AG10803 (cell line): ENCODE measurements around the gene PCSK1N.
"Not testable (repeated sequence)": the region's sequence is repeated elsewhere in the genome, so short reads cannot be mapped to it uniquely, and the experiment has no call there.

ENCODE experiments used
- DNase-seq: peaks from one replicate; pipeline ENCODE4 v3.0.0; 2010; ENCODE audit warnings: low read depth
- H3K4me3 ChIP-seq: 2 replicates; pipeline ENCODE4 v1.5.1; 2011; ENCODE audit warnings: mild to moderate bottlenecking, low read length, control low read depth
- TF ChIP-seq, protein P1 (sequence below): conservative IDR thresholded peaks from 2 replicates; pipeline ENCODE4 v1.5.1; 2011; ENCODE audit warnings: mild to moderate bottlenecking, low read length, control low read depth, inconsistent platforms

The PCSK1N gene, protein sequence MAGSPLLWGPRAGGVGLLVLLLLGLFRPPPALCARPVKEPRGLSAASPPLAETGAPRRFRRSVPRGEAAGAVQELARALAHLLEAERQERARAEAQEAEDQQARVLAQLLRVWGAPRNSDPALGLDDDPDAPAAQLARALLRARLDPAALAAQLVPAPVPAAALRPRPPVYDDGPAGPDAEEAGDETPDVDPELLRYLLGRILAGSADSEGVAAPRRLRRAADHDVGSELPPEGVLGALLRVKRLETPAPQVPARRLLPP

DNA sequence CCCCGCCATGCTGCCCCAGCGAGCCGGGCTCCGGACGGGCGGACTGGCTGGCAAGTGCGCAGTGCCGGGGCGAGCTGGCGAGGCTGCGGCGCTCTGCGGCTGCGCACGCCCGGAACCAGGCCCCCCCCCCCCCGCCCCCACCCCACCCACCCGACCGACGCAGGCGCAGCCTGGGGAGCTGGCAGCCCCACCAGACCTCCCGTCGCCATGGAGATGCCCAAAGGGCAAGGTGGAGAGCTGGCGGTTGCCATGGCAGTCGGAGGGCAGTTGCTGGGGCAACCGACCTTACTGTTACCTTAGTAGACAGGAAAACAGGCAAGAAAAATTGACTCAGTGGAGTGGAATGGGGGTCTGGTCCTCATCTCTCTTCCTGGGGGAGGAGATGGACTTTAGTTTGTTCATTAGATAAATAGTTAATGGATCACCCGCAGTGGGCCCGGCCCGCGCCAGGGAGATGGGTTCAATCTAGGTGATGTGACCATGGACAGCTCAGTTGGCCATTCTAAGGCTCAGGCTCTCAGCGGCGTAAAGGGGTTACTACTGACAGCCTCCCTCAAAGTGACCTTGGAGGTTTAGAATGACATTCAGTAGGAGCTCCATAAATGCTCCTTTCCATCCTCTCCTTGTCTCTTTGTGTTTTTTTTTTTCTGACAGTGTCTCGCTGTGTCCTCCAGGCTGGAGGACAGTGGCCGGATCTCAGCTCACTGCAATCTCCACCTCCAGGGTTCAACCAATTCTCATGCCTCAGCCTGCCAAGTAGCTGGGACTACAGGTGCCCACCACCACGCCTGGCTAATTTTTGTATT lies at the start of gene PCSK1N:
TSS of gene PCSK1N (minus strand) at position 87 of the 806 bp plus-strand sequence. CDS start at position 9, 78 bp downstream.
- no peak within 1 kb of the TSS for H3K4me3 ChIP-seq
- no peak for DNase-seq
- TF ChIP-seq, protein P1, sequence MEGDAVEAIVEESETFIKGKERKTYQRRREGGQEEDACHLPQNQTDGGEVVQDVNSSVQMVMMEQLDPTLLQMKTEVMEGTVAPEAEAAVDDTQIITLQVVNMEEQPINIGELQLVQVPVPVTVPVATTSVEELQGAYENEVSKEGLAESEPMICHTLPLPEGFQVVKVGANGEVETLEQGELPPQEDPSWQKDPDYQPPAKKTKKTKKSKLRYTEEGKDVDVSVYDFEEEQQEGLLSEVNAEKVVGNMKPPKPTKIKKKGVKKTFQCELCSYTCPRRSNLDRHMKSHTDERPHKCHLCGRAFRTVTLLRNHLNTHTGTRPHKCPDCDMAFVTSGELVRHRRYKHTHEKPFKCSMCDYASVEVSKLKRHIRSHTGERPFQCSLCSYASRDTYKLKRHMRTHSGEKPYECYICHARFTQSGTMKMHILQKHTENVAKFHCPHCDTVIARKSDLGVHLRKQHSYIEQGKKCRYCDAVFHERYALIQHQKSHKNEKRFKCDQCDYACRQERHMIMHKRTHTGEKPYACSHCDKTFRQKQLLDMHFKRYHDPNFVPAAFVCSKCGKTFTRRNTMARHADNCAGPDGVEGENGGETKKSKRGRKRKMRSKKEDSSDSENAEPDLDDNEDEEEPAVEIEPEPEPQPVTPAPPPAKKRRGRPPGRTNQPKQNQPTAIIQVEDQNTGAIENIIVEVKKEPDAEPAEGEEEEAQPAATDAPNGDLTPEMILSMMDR = no peak

- no peak overlapping the region for H3K4me3 ChIP-seq
- DNase-seq = no peak
- TF ChIP-seq, protein P1 = no peak
Observed at GRCh38 chrX:48883729-48884128, 48.3 kb upstream of the PCSK1N start.

DNA sequence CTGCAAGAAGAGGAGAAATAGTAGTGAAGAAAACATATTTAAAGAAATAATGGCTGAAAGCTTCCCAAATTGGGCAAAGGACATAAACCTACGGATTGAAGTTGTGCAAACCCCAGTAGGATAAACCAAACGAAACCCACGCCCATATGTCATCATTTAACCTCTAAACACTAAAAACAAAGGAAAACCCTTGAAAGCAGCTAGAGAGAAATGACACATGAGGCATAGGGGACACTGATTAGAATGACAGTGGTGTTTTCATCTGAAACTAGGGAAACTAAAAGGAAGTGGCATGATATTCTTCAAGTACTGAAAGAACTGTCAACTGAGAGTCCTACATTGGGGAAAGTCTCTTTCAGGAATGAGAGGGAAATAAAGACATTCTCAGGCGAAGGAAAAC lies 41.5 kb upstream of the PCSK1N start:
- H3K4me3 ChIP-seq, DNase-seq: not testable (repeated sequence)

GRCh38 chrX:48872017-48872416 lies 36.6 kb upstream of the PCSK1N start:
- not testable (repeated sequence) for H3K4me3 ChIP-seq, DNase-seq

DNA sequence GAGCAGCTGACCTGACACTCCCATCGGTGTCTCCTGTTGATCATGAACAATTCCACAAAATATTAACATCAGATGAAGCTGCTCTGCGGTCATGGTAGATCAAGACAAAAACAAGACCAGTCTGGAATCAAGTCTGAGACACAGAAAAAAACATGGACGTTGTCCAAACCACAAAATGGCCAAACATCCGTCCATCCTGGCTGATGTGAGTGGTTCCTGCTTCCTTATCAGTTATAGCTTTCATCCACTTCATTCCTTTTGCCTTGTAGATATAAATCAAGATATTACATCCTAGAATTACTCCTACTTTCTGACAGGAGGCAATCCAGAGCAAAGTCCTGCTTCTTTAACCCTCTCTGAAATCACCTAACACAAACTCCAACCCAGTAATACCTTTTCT lies 28.8 kb upstream of the PCSK1N start:
- H3K4me3 ChIP-seq = no peak overlapping the region
- TF ChIP-seq, protein P1 = no peak
- peak; percentile 32 for DNase-seq

GRCh38 chrX:48854898-48855297 lies 19.5 kb upstream of the PCSK1N start:
- DNase-seq = peak; percentile 1
- no peak overlapping the region for H3K4me3 ChIP-seq
- TF ChIP-seq, protein P1 = peak; percentile 35

DNA sequence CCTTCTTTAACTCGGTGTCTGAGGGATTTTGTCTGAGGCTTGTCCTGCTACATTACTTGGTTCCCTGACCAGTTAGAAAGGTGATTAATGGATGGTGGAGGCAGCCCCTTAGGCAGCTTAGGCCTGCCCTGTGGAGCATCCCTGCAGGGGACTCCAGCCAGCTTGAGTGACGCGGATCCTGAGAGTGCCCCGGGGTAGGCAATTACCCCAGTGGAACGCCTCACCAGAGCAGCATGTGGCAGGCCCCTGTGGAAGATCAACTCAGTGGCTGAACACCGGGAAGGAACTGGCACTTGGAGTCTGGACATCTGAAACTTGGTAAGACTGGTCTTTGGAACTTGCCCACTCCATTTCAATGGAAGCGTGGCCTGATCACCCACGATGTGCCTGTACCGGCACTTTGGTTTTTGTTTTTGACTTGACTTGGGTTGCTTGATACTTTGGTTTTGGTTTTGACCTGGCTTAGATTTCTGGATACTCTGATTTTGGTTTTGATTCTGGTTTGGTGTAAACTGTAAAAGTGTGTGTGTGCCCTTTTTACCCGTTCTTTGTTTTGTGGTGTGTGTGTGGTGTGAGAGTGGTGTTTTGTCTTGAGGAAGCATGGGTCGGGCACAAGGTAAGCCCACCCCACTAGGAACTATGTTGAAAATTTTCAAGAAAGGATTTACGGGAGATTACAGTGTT lies 18.9 kb upstream of the PCSK1N start:
- H3K4me3 ChIP-seq = not testable (repeated sequence)

GRCh38 chrX:48853494-48853893 lies 18.1 kb upstream of the PCSK1N start:
- H3K4me3 ChIP-seq, DNase-seq: not testable (repeated sequence)

More for the DNA sequence above, 18.9 kb upstream of the PCSK1N start:
- not testable (repeated sequence) for DNase-seq

DNA sequence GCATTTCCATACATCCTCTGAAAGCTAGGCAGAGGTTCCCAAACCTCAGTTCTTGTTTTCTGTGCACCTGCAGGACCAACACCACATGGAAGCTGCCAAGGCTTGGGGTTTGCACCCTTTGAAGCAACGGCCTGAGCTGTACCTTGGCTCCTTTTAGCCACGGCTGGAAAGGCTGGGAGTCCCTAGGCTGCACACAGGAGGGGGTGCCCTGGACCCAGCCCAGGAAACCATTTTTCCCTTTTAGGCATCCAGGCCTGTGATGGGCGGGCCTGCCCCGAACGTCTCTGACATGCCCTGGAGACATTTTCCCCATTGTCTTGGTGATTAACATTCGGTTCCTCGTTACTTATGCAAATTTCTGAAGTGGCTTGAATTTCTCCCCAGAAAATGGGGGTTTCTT lies 17.4 kb upstream of the PCSK1N start:
- TF ChIP-seq, protein P1 = no peak
- H3K4me3 ChIP-seq = no peak overlapping the region
- no peak for DNase-seq
